HG03066 (cell line): ENCODE measurements around the gene DNMT3B.
"Not testable (repeated sequence)": the region's sequence is repeated elsewhere in the genome, so short reads cannot be mapped to it uniquely, and the experiment has no call there.

Source experiments
- ATAC-seq: cut with Tn5 transposase; IDR thresholded peaks from one replicate; pipeline ENCODE4 v1.9.1; 2021; ENCODE audit warnings: low read depth; ENCODE audit not compliant: unreplicated experiment

DNMT3B gene

DNA sequence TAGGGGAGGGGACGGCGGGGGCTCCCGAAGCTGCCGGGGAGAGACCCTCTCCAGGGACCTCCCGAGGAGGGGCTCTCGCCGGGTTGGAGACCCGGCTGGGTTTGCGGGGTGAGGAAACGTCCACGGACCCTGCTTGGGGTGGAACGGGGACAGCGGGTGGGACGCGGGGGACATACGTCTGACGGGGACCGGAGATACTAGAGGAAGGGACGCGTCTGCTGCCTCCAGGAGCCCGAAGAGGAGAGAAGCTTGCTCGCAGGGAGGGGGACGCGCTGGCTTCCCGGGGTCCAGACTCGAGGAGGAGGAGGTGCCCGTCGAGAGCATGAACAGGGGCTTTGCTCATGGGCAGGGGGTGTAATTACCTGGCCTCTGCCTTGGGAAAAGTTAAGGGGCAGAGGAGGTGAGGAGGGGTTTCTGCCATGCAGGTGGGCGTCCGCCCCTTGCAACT is 593 bp downstream of the DNMT3B start:
- no peak for ATAC-seq

DNA sequence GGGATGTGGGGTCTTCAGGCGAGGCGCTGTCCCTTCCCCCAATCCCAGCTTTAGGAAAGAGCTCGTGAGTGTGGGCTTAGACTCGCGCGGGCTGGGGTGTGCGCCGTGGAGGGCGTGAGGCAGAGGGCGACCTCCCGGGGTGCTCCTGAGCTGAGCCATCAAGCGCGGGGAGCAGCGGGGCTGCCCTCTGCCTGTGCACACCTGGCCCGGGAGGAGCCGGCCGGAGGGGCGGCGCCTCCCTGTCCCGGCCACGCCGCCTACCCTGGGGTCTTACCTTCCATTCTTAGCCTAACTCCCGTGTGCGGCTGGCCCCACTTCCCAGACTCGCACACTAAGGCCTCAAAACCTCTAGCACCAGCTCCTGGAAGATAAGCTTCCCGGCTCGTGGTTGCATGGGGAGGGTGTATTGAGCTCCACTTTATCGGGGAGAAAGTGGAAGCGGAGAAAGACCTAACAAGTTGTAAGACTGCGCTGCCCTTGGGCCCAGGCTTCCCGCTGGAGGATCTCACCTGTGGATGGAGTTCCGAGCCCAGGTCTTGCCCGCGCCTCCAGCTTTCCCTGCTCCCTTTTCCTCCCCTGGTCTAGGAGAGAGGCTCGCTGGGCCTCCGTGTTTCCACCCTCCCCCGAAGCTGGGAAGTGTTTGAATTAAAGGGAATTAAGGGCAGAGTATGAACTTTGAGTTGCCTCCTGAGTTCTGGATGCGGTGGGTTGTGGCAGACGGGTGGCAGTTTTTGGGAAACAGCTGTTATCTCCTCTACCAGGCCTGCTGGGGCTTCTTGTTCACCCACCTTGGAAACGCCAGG is 1.2 kb downstream of the DNMT3B start:
- ATAC-seq, result no peak

DNA sequence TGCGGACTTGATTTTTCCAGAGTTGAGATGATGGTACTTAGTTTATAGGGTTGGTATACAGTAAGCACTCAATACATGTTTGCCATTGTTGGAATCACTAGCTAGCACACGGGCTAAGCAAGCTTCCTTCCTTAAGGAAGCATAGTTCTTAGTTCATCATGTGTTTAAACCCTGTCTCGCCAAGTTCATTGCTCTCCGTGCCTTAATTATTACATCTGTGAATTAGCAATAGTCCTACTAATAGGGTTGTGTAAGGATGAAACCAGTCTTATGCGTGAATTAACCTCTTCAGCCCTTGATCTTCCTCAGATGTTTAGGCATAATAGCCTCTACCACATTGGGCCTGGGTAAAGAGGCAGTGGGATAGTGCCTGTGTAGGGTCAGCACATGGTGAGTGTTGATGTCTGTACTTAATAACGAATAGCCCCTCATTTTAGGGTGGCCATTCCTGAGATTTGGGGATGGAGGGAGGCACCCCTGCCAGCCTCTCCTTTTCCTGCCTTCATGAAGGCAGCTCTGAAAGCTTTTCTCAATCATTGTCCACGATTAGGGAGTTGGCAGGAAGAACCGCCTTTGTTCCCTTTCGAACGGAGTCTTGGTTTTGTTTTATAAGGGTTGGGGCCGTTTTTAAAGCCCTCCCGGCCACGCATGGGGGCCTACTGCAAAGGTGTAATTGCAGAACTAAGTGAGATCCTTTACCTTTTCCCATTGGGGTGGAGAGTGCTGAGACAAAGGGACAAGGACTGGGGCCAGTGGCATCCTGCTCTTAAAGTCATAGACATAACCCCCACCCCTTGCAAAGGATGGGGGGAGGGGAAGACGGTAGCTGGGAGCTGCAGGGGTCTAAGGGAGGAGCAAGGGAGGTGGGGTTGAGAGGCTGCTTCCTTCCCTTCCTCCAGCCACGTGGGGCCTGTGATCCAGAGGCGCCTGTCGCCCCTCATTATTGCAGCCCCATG is 2.1 kb downstream of the DNMT3B start:
- ATAC-seq, result no peak

DNA sequence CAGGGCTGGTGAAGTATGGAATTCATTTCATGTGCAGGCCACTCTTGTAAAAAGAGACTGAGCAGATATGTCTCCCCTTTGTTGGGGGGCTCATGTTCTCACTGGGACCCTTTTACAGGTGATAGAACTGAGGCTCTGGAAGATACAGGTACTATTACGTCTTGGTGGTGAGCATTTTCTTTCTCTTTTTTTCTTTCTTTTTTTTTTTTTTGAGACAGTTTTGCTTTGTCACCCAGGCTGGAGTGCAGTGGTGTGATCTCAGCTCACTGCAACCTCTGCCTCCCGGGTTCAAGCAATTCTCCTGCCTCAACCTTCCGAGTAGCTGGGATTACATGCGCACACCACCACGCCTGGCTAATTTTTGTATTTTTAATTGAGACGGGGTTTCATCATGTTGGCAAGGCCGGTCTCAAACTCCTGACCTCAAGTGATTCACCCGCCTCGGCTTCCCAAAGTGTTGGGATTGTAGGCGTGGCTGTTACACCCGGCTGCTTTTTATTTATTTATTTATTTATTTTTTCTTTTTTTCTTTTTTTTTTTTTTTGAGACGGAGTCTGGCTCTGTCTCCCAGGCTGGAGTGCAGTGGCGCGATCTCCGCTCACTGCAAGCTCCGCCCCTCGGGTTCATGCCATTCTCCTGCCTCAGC is 3.2 kb downstream of the DNMT3B start:
- ATAC-seq, result not testable (repeated sequence)

DNA sequence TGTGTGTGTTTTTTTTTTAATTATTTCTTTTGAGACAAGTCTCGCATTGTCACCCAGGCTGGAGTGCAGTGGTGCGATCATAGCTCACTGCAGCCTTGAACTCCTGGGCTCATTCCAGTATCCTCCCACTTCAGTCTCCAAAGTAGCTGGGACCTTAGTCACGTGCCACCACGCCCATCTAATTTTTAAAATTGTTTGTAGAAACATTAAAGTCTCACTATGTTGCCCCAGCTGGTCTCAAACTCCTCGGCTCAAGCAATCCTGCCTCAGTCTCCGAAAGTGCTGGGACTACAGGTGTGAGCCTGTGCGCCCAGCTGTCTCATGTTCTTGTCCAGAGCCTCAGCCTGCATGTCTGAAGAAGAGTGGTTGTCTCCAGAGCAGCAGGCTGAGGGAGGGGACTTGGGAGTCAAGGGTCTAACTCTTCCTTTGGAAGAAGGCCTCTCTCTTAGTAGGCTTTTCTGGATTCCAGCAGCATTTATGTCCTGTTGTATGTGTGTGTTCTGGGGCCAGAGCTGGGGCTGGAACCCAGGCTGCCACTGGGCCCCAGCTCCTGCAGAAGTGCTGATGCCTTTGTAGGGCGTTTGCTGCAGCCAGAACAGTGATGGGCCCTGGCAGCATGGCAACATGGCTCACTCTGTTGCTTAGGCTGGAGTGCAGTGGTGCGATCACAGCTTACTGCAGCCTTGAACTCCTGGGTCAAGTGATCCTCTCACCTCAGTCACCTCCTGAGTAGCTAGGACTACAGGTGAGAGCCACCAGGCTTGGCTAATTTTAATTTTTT is 5.4 kb downstream of the DNMT3B start:
- no peak for ATAC-seq

DNA sequence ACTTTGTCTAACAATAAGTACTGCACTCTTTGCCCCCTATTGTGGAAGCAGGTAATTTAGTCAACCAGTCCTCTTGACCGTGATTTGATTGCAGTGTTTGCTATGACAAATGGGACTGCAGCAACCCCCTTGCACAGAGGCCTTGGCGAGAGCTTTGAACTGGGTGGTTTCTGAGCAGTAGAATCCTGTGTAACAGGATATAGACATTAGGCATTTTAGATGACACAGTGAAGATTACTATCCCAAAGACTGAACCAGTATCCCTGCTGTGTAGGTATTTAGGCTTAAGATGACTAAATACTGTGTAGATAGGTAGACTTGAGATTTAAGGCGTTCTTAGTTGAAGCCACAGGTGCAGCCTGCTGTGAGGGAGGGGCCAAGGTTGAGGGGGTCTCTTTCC is 9.9 kb downstream of the DNMT3B start:
- no peak for ATAC-seq

DNA sequence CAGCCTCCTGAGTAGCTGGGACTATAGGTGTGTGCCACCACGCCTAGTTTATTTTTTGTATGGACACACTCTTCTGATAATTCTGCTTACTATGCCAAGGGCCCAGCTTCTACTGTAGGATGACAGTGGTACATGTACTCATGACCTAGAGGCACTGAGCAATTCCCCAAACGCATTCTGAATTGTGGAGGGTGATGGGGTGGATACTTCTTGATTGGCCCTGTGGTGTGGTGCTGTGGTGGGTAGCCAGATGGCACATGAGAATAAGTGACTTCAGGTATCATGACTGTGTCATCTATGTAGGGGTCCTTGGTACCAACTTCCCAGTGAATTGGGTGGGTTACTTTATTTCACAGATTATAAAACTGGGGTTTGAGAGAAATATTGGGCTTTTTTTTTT is 11.0 kb downstream of the DNMT3B start:
- ATAC-seq, result no peak

DNA sequence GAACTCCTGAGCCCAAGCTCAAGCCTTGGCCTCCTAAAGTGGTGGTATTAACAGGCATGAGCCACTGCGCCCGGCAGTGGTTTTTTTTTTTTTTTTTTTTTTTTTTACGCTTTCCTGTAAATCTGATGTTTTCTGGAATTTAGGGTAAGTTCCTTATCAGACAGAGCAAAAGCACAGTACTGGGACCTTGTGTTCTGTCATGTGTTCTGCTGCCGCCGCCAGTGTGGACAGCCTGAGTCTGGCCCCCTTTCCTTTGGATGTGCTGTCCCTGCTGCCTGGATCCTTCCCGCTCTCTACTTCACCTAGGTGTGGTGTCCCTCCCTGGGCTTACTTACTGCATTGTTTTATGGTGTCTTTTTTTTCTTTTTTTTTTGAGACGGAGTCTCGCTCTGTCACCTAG is 11.7 kb downstream of the DNMT3B start:
- no peak for ATAC-seq

DNA sequence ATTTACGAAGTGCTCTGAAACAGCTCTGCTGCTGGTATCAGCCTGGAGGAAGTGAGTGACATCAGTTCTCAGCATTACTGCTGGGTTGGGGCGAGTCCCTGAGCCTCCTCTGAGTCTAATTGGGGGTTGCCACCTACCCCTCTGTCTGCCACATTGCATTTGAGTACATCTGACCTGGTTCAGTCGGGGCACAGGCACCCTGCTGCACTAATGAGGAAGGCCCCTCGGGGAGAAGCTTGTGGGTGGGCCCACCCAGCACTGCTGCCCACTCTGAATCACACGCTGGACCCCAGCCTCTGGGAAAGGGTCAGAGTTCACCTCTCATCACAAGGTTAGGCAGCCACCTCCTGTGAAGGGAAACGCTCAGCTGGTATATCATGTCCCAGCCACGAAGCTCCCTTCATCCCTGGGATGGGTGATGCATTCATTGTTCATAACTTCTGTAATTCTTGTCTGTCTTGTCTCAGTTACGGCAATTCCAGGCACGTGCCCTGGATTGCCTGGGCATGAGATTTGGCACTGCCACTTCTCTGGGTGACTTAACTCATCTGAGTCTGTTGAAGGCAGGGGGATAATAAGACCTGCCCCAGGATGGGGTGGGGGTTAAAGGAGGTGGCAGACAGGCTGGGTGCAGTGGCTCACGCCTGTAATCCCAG is 13.3 kb downstream of the DNMT3B start:
- no peak for ATAC-seq

DNA sequence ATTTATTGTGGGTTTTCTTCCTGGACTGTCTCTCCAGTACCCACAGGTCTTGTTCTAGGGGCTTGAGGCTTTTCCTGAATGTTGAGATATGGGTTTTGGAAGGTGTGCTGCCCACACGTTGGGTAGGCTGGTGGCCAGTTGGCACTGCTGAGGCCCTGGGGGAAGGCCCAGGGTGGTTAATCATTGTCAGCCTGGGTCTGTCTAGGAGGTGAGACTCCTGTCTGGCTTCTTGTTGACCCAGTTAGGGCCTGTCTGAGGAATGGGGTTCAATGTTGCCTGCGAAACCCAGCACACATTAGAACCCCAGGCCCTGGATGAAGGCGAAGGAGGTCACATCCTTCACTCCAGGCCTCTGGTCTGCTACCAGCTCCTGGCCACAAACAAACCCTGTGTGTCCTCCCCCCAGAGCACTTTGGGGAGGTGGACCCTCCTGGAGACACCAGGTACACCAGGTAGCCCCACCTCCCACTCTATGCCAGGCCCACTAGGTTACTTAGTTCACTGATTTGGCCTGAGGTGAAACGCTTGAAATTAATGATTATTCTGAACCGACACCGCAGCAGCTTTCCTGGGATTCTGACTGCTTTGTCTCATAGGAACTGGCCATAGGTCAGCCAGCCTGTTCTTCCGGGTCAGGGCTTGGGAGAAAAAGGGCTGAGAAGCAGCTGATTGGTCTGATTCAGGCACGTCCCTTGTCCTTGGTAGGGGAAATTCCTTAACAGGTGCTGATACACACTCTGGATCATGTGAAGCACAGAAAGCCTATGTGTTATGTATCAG is 15.2 kb downstream of the DNMT3B start:
- ATAC-seq, result no peak

DNA sequence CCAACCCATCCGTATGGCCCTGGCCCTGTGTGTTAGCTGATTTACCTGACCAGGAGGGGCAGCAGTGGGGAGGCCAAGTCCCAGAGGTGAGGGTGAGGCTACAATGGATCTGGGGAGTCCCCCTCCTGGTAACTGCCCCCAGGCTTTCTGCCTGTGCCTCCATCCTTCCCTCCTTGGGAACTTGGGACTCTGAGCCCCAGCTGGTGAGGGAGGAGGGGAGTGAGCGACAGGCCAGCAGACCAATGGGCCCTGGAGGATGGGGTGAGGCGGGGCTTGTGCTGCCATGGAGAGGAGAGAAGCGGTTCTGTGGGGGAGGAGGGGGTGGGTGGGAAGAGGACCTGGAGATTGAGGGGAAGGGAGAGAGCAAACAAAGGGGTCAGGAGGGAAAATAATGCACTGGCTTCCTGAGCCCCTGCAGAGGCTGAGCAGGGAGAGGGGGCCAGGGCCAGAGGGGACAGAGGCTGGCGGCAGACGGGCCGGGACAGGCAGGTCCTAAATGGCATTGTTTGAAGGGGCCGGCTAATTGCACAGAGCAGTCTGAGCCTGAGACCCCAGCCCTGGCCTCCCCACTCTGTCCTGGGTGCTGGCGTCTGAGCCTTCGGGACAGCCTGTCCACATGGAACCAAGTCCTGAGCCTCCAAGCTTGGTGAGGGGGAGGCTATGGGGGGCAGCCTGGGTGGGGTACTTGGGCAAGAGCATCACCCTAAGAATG is 17.5 kb downstream of the DNMT3B start:
- no peak for ATAC-seq

DNA sequence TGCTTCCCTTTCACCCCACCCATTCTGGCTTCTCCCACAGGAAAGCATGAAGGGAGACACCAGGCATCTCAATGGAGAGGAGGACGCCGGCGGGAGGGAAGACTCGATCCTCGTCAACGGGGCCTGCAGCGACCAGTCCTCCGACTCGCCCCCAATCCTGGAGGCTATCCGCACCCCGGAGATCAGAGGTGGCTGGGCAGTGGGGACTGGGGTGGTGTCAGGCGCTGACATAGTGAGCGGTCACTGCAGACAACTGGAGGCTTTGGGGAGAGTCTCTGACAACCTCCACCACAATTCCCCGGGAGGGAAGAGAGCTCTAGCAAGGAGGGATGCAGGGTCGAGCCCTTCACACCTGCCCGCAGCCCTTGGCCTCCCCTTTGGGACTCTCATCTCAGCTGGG is 18.1 kb downstream of the DNMT3B start:
- no peak for ATAC-seq

DNA sequence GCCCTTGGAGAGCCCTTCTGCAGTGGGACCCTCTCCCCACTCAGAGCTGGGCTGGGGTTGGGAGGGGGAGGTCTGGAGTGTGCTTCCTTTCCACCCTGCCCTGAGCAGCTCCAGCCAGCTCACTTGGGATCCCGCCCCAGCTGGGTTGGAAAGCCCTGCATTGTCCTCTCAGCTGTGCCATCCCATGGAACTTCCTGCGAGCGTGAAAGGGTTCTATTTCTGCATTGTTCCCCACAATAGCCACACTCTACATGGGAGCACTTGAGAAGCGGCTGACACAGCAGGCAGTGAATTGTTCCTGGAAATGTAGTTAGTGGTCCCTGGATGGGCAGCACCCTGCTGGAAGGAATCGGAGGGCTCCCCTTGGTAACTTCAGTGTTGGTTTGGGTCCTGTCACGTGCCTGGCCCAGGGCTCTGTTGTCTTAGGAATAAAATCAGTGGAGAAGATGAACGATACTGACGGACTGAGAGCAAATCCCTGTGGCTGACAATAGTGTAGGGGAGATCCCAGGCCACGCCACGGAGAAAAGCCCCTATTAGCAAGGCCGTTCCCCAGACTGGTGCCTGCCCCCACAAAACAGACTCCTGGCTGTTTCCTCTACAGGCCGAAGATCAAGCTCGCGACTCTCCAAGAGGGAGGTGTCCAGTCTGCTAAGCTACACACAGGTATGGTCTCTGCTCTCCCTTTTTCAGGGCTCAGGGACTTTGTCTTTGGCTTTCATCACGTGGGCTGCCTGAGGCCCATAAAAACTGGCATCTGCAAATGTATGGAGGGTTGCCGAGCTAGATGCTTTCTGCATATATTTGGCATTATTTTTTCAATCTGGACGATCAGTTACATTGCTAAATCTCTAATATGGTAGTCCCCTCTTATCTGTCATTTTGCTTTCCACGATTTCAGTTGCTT is 18.8 kb downstream of the DNMT3B start:
- ATAC-seq, result no peak

DNA sequence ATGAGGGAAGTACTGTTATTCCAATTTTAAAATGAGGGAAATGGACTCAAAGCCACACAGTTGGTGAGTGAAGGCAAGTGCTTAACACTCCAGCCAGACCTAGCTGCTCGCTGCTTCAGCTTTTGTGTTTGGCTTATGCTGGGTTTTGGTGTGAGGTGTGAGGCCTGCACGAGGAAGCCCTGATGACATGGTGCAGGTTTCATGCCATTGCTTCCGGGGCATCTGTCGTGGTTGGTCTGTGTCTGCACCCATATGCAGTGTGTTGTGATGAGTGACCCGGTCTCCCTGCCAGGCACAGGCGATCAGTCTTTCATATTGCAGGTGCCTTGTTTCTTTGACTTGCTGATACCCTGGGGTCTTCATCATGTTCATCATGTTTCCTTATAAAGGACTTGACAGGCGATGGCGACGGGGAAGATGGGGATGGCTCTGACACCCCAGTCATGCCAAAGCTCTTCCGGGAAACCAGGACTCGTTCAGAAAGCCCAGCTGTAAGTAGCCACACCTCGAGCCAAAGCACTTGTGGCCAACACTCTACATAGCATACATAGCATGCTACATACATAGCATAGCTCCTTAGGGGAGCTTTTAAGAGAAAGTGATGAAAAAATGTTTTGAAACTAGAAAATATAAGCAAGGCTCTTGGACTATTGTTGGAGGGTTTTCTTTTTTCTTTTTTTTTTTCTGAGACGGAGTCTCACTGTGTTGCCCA is 22.3 kb downstream of the DNMT3B start:
- ATAC-seq, result no peak

DNA sequence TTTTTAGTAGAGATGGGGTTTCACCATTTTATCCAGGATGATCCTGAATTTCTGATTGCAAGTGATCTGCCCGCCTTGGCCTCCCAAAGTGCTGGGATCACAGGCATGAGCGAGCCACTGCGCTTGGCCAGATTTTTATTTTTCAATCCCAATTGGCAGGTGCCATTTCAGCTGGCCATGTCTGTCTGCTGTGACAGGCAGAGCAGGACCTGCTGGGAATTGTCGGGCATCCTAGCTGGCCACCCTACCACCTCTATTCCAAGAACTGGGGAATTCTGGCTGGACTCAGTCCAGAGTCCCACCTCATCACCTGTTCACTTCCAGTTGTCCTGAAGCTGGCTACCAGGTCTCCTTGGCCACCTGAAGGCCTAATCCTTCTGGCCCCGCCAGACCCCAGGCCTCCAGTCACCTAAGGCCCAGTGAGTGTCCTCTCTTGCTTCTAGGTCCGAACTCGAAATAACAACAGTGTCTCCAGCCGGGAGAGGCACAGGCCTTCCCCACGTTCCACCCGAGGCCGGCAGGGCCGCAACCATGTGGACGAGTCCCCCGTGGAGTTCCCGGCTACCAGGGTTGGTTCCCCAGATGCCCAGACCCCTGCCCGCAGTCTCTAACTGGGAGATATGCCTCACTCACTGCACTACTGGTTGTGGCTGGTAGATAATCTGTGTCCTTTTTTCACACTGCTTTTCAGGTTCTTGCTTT is 24.0 kb downstream of the DNMT3B start:
- ATAC-seq, result no peak

DNA sequence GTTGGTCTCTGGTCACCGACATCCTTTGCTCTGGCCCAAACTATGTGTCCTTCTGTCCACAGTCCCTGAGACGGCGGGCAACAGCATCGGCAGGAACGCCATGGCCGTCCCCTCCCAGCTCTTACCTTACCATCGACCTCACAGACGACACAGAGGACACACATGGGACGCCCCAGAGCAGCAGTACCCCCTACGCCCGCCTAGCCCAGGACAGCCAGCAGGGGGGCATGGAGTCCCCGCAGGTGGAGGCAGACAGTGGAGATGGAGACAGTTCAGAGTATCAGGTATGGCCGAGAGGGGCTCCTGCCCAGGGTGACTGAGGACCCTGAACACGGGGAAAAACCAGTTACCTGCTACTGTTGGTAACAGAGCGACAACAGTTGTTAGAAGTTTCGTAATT is 25.0 kb downstream of the DNMT3B start:
- no peak for ATAC-seq
